NCI-H1092 (cell line): ENCODE data around the gene HS3ST5.
"Not testable (repeated sequence)": the region's sequence is repeated elsewhere in the genome, so short reads cannot be mapped to it uniquely, and the experiment has no call there.

Source experiments
- DNase-seq: peaks from one replicate; lab custom pipeline; 2025; lab: John Stamatoyannopoulos, UW

The HS3ST5 gene

DNA sequence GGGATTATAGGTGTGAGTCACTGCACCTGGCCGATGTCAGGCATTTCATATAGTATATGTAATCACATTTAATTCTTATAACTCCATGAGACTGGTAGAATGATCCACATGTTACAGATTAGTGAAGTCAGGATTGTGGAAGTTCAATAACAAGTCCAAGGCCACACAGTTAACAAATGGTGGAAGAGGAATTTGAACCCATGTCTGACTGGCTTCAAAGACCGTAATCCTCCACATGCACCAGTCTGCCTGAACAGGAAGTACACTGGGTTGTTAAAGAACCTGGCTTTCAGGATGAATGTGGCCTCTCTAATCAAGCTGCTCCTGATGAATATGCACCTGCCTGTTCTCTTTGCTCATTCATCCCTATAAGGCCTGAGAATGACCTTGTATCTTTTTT is 249.9 kb downstream of the HS3ST5 start:
- no peak for DNase-seq

DNA sequence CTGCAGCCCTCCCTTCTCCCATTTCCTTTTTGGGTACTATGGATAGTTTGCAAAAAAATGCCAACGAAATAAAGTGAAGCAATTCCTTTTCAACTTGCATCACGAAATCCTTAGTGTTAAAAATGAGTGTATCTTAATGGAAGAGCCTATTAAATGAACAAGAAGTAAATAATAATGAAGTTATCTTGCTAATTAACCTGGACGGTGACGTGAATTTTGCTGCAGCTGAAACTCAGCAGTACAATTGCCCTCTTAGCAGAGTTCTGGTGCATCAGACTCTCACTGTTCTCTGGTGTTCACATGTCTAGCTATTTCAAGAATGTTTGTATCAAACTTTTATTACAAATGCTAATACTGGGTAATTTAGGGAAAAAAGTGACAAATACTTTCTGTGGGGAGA is 252.2 kb downstream of the HS3ST5 start:
- DNase-seq = no peak

DNA sequence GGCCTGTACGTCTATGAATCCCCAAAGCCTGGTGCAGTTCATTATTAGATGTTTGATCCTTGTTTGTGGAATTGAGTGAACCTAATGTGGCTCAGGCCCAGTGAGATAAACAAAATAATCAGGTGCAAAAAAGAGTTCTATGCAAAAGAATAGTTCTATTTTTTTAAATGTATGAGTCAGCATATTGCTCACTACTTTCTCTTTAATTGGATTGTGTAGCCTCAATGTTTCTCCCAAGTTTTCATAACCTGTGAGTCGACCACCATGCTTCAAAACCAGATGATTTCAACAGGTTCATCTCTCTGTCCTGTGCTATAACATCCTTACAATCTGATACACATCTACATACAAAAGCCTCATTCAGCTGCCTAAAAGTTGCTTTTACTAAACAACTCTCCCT is 255.3 kb downstream of the HS3ST5 start:
- no peak for DNase-seq

DNA sequence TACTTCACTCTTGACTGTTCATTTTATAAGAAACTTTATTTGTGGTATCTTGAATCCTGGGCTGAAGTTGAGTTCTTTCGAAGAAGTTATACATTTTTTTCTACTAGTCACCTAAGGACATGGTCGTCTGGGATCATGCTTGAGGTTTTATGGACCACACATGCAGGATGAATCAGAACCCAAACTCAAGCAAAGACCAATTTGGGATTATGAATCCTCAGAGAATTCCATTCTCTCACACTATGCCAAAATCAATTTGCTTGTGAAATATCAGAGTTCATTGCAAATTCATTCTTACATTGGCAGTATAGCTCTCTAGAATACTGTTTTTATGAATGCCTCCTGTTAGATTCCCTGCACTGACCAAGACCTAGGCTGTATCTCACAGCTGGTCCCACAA is 257.6 kb downstream of the HS3ST5 start:
- no peak for DNase-seq

DNA sequence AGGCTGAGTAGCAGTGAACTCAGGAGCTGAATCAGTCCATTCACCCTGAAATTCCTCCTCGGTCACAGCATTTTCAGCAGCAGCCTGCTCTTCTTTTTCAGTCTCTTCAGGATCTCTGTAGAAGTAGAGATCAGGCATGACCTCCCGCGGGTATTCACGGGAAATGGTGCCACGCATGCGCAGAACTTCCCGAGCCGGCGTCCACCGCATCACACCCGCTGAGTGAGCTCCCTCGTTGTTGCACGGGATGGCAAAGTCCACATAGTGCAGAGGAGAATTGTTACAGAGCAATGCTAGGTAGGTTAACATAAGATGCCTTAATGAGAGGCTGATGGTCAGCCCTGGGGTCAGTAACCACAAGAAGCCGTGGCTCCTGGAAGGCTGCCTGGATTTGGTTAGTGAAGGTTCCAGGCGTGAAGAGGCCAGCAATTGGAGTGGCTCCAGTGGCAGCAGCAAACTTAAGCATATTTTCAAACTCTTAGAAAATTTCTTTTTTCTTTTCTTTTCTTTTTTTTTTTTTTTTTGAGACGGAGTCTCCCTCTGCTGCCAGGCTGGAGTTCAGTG is 258.4 kb downstream of the HS3ST5 start:
- no peak for DNase-seq

DNA sequence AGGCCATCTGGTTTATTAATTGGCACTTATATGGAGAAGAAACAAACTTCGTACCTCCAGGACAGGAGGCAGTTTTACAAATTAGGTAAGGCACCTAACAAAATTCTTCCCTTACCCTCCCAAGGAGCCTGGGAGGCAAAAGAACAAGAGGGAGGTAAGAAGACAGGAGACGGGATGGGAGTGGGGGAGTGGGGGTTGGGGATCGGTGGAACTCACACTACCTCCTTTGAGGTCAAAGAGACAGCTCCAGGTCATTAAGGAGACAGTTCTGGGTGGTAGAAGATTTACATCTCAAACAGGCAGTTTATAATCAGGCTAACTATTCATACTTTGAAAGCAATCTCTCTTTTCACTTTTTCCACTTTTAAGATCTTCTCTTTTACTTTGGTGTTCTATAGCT is 259.6 kb downstream of the HS3ST5 start:
- DNase-seq = no peak

DNA sequence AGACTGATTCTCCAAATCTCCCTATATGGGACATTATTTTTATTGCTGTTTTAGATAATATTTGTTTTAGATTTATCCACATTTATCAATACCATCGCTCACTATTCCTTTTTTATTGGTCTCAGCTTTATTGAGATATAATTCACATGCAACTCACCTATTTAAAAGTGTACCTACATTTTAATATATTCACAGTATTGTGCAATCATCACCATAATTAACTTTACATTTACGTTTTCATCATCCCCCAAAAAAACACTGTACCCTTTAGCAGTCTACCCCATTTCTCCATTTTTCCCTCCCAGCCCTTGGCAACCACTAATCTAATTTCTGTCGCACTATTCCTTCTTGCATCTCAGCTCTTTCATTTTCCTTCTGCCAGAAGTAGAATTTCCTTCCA is 261.1 kb downstream of the HS3ST5 start:
- no peak for DNase-seq

DNA sequence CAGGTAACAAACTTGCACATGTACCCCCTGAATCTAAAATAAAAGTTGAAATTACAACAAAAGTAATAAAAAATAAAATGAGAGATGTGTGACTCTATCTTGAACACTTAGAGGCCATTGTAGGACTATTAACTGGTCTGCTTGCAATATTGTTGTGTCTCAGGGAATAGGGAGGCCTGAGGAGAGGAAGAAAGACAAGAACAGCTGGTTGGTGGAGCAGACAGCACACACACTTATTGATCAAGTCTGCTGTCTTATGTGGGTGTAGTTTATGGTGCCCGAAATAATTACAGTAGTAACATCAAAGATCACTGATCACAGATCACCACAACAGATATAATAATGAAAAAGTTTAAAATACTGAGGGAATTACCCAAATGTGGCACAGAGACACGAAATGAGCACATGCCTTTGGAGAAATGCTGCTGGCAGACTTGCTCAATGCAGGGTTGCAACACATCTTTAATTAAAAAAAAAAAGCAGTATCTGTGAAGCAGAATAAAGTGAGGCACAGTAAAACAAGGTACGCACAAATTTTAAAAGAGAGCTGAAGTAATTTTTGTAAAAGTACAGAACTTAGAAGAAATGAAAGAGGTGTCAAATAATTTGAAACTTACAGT is 261.8 kb downstream of the HS3ST5 start:
- DNase-seq = no peak

DNA sequence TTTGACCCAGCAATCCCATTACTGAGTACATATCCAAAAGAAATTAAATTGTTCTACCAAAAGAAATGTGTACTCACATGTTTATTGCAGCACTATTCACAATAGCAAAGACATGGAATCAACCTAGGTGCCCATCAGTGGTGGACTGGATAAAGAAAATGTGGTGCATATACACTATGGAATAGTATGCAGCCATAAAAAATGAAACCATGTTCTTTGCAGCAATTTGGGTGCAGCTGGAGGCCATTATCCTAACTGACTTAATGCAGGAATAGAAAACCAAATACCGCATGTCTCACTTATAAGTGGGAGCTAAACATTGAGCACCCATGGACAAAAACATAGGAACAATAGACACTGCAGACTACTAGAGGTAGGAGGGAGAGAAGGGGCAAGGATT is 262.4 kb downstream of the HS3ST5 start:
- DNase-seq = not testable (repeated sequence)

DNA sequence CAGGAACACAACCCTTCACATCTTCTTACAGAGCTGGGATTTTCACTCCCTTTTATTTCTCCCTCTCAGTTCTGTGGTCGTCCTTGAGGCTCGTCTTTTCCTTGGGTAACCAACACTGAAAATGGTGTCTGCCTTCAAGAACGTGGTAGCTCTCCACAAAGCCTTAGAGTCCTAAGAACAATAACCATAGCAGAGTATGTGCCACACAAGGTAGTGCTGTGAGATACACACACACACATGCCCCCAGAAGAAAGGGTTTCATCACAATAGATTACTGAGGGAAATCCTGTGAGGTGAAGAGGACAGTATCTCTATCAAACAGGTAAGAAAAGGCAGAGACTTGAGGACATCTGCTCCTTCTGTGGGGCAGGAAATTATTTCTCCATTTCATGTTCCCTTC is 267.0 kb downstream of the HS3ST5 start:
- DNase-seq = no peak

DNA sequence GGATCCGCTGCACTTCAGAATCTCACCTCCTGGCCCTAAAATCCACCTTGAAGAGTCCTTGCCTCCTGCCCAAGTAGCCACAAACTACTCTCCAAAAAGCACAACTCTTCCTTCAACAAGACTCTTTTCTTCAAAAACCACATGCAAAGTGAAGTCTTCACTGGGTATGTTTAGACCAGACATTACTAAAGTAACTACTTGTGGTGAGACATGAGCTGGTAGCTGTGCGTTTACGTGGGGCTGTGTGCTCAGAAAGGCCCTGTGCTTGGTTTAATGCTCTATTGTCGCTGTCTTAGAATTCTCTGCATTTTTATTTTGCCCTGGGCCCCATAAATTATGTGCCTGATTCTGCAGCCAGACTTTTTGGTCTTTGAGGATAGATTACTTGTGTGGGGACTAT is 267.5 kb downstream of the HS3ST5 start:
- DNase-seq = no peak

DNA sequence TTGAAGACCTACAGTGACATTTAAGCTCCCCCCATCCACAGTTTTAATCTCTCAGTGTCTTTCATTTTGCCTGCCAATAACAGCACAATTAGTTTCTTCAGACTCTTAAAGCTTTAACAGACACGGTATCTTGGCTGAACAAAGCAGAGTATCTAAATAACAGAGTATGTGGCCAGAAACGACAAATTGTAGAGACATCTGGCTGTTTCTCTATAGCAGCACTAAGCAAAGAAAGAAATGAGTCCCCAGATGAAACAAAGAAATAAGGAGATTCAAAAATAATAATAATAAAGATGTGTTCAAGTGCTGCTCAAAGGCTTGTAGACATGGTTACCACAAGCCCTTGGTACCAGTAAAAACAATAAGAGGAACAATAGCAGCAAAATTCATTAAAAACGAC is 274.1 kb downstream of the HS3ST5 start:
- DNase-seq = no peak

DNA sequence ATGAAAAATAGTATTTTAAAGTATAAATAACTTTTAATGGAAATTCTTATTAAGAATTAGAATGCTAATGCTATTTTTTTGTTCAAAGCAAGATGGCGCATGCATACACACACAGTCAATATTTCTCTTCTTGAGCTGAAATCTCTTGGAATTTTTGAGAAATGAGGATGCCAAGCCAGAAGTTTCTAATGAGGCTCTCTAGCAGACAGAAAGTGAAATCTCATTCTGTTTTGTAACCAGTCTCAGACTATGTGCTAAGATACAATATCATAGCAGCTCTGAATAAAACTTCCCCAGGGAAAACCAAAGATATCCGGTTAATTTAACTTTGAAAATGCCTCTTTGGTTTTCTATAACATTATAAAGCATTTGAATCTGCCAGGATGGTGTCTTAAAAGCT is 274.7 kb downstream of the HS3ST5 start:
- DNase-seq = no peak

DNA sequence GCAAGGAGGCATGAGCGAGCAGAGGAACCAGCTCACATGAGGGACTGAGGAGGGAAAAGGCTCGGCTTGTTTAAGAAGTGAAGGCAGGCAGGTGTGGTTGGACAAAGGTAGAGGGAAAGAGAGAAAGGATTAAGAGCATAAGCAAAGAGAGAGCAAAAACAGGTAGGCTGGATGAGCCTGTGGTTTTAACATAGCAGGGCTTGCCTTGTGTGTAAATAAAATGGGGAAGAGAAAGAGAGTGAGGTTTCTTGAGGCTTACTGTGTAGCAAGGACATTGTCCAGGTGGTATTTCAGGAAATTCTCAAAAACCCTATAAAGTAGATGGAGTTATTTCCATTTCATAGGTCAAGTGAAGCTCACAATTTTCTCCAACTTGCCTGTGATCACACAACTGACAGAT is 278.0 kb downstream of the HS3ST5 start:
- no peak for DNase-seq

DNA sequence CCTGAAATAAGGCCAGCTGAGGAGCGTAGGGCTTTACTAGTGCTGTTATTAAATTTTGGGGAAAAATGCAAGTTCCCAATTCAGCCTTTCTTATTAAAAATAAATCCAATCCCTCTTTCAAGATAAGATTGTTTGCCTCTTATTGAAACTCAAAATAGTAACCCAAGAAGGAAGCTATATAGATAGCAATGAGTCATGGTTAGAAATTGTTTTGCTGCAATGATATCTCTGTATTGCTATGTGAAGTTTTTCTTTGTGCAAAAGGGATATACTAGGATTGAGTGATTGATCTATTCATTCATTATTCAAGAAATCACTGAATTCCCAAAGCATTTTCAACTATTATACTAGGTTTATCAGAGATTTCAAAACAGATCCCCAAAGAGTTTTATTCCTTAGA is 278.9 kb downstream of the HS3ST5 start:
- DNase-seq = no peak

DNA sequence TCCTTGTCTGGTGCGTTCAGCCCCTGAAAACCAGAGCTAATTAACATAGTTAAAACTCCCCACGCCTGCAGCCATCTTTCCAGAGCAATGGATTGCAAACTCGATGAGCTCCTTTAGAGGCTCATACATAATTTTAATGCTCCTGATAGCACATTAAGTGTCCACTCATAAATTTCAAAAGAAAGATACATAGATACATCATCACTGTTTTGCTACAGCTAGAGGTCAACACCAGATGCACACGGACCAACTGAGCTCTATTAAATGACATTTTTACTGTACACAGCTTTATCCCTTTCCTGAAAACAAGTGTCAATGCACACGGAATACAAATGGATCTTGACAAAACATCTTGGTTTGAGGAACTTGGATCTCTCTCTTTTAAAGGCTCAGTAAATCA is 280.6 kb downstream of the HS3ST5 start:
- no peak for DNase-seq

DNA sequence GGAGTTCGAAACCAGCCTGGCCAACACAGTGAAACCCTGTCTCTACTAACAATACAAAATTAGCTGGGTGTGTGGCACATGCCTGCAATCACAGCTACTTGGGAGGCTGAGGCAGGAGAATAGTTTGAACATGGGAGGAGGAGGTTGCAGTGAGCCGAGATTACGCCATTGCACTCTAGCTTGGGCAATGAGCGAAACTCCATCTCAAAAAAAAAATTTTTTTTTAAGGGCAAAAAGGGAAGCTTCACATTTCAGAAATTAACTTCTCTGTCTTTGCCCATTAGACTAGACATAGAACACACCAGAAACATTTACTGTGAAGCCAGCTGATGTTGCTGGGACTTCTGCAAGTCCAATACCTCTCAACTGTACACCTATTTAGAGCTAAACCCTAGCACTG is 281.1 kb downstream of the HS3ST5 start:
- DNase-seq = no peak

DNA sequence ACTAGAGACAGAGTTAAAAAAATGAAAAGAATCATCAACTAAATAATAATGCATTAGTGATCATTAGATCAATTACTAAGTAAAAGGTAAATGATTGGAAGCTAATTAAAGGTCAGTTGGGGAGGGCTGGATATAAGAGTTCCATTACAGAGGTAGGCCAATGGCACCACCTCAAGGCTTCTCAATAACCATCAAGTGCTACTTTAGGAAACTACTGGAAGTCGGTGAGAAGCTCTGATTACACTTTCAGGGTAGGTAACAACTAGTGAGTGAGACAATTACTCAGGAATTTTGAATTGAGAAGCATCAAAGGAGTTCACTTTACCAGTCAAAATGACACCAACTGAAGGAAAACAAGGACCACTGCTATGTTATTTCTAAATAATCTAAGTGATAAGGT is 281.7 kb downstream of the HS3ST5 start:
- no peak for DNase-seq

DNA sequence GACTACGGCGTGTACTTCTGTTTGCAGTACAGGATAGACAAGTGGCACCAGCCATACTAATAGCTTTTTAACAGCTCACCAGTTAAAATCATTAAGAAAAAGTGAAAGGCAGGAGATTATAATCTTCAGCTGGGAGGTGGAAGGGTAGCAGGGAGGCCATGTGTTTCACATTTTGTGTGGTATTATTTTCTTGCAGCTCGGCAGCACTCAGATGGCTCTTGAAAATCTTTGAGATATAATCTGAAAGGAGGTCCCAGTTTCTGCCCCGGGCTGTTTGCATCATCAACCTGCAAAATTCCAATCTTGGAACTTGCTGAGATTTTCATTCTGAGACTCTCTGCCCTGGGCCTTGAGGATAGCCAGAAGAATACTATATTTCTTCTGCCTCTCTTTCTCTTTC is 284.4 kb downstream of the HS3ST5 start:
- no peak for DNase-seq

DNA sequence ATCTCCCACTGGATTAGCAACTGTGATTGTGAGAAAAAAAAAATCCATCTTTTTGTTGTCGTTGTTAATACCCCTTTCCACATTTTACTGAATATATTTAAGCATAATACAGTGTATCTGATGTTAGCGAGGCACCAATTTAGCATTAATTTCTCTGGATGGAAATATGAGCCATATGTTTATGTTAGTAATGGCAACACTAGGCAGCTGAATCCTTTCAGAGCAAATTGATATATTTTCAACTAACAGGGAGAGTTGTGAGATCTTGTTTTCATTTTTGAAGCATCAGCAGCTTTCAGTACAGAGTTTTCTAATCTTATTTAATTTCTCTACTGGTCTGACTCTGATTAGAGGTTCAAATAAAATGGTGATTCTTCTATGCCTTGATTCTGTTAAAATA is 287.1 kb downstream of the HS3ST5 start:
- DNase-seq = no peak

DNA sequence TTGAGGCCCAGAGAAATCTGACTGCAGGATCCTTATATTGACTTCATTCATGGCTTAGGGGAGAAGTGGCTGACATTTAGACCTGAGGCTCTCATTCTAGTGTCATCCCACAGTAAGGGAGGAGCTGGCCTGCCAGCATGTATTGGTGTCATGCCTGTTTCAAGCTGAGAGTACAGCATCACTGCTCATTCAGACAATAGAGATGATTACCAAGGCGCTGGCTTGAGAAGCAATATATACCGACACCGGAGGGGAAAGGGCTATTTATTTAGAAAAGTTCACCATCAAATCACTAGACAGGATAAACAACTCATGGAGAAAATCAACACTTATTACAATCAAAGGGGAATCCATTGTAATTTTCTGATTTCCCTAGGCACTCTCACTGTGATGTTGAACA is 287.5 kb downstream of the HS3ST5 start:
- DNase-seq = no peak

DNA sequence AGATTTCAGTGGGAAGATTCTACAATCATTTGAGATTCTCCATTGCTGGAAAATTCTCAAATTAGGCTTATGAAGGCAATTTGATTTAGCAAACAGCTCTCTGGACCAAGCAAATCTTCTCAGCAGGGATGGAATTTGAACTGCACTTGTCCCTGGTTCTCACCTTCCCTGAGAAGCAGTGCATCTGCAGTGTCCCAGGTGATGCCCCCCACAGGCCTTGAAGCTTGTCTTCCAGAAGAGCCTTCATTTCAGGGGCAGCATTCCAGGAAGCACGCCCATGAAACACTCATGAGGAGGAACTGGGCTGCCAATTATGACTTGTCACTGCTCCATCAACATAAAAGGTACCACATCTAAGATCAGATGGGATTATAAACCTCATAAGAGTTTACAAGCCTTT is 289.0 kb downstream of the HS3ST5 start:
- no peak for DNase-seq

DNA sequence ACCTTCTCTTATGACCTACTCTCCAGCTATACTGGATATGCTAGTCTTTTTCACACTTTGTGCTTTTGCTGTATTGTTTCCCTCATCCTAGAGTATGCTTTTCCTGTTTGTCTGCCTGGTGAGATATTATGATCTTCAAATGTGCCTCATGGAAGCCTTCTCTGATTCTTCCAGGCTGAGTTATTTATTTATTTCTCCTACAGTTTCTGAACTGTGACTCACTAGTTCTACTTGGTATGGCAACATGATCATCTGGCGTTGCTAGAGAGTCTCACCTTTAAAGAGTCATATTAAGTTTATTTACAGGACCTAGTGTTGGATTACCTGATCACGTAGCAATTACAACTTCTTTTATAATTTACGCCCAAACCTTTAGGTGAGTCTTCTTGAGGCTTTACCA is 290.7 kb downstream of the HS3ST5 start:
- no peak for DNase-seq

DNA sequence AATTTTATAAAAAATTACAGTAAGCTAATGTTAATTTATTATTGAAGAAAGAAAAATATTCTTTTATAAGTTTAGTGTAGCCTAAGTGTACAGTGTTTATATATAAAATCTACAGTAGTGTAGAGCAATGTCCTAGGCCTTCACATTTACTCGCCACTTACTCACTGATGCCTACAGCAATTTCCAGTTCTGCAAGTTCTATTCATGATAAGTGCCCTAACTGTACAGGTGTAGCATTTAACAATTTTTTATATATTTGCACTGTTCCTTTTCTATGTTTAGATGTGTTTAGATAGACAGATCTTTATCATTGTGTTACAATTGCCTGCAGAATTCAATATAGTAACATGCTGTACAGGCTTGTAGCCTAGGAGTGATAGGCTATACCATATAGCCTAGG is 291.8 kb downstream of the HS3ST5 start:
- no peak for DNase-seq
